ENCODE results near the gene ACSM2A. TPM values are rescaled to one million over a fixed set of nuclear protein-coding genes. Genes with fewer than 3 reads are reported as not detected.
"Not testable (repeated sequence)": the region's sequence is repeated elsewhere in the genome, so short reads cannot be mapped to it uniquely, and the experiment has no call there.

Gene ACSM2A
- total RNA-seq, 1 donor from 2014 or later = not detected

DNA sequence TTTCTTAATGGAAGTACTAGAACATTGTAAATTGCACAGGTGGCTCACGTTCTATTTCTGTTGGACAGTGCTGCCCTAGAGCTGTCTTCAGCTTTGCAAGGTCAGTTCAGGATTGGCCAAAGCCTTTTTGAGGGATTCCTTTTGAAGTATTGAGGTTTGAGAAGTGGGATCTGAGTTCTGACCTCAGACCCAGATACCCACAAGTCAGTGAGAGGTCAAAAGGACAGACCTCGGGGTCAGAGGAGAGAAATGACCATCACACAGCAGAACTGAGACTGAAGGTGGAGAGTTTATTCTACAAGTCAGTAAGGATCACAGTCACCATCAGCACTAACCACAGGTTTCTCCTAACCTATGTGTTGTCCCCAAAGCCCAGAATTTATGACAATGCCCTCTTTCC lies 40.3 kb upstream of the ACSM2A start:
- Histone ChIP-seq H3K36me3 (no peaks in the 10 kb centered on the region), H3K4me1 (peaks cover 12% of the 10 kb centered on the region), H3K9me3 (no peaks in the 10 kb centered on the region), H3K27me3 (no peaks in the 10 kb centered on the region), H3K27ac (no peak overlapping the region), H3K4me3 (no peak overlapping the region)
- intact Hi-C loops (cut with DNase I) = no loop called here
- no peak for DNase-seq (ENCODE audit: extremely low spot score in 2 of 2)
- no peak for TF ChIP-seq CTCF (IDR thresholded peaks at IDR 0.05)
- TF ChIP-seq POLR2A (IDR thresholded peaks at IDR 0.05) = no peak
- no peak for TF ChIP-seq POLR2AphosphoS5 (IDR thresholded peaks at IDR 0.05; ENCODE audit: insufficient read depth in 1 of 2, low read depth in 1 of 2)

DNA sequence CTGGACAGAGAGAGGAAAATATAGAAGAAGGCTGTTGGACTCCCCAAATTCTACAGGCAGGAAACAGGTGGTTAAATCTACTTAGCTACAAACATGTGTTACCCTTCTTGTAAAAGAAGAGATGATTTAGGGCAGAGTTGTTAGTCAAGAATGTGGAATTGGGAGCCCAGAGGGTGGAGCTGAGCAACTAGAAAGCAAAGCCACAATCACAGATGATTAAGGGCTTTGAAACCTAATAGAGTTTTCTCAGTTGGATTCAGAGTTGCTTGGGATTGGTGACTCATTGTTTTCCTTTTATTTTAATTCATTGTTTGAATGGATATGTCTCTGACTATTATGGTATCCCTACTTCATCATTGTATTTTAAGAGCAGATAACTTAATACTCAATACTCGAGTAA lies 35.8 kb upstream of the ACSM2A start:
- intact Hi-C loops (cut with DNase I) = no loop called here
- no peak overlapping the region for H3K27ac ChIP-seq
- TF ChIP-seq CTCF (IDR thresholded peaks at IDR 0.05) = no peak
- TF ChIP-seq POLR2A (IDR thresholded peaks at IDR 0.05) = no peak
- TF ChIP-seq POLR2AphosphoS5 (IDR thresholded peaks at IDR 0.05; ENCODE audit: insufficient read depth in 1 of 2, low read depth in 1 of 2) = peak in 1 of 2 donors; percentile 8
- no peaks in the 10 kb centered on the region for H3K9me3 ChIP-seq
- no peaks in the 10 kb centered on the region for H3K36me3 ChIP-seq
- DNase-seq (ENCODE audit: extremely low spot score in 2 of 2) = no peak
- no peaks in the 10 kb centered on the region for H3K4me1 ChIP-seq
- no peaks in the 10 kb centered on the region for H3K27me3 ChIP-seq
- H3K4me3 ChIP-seq = no peak overlapping the region

GRCh38 chr16:20419093-20419492 lies 32.2 kb upstream of the ACSM2A start:
- H3K4me1 ChIP-seq; DNase-seq (ENCODE audit: extremely low spot score in 2 of 2); H3K9me3 ChIP-seq; H3K27me3 ChIP-seq; H3K4me3 ChIP-seq; H3K36me3 ChIP-seq; intact Hi-C loops (cut with DNase I); H3K27ac ChIP-seq: not testable (repeated sequence)

- H3K27me3 ChIP-seq; DNase-seq (ENCODE audit: extremely low spot score in 2 of 2); H3K36me3 ChIP-seq; H3K27ac ChIP-seq; intact Hi-C loops (cut with DNase I); H3K4me3 ChIP-seq; H3K9me3 ChIP-seq; H3K4me1 ChIP-seq: not testable (repeated sequence)
Measured at GRCh38 chr16:20421748-20422147, 29.6 kb upstream of the ACSM2A start.

DNA sequence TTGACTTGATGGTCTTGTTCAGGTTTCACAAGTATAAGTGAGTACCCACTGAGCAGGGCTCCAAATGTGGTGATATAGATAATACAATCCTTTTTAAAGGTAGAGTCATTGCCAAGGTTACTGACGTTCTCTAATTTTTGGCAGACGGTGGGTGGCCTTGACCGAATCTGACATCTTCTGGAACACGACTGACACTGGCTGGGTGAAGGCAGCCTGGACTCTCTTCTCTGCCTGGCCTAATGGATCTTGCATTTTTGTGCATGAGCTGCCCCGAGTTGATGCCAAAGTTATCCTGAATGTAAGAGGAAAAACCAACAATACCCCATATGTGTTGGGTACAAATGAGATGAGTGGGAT lies 27.6 kb upstream of the ACSM2A start:
- H3K36me3 ChIP-seq; H3K4me1 ChIP-seq; H3K9me3 ChIP-seq; intact Hi-C loops (cut with DNase I); DNase-seq (ENCODE audit: extremely low spot score in 2 of 2); H3K27me3 ChIP-seq; H3K4me3 ChIP-seq; H3K27ac ChIP-seq: not testable (repeated sequence)

- Histone ChIP-seq H3K4me3 (no peak overlapping the region), H3K4me1 (no peaks in the 10 kb centered on the region), H3K27ac (no peak overlapping the region), H3K27me3 (no peaks in the 10 kb centered on the region), H3K36me3 (no peaks in the 10 kb centered on the region), H3K9me3 (no peaks in the 10 kb centered on the region)
- intact Hi-C loops (cut with DNase I) = no loop called here
- DNase-seq (ENCODE audit: extremely low spot score in 2 of 2) = no peak
- TF ChIP-seq POLR2AphosphoS5 (IDR thresholded peaks at IDR 0.05; ENCODE audit: insufficient read depth in 1 of 2, low read depth in 1 of 2) = no peak
- TF ChIP-seq POLR2A (IDR thresholded peaks at IDR 0.05) = no peak
- TF ChIP-seq CTCF (IDR thresholded peaks at IDR 0.05) = no peak
Measured at GRCh38 chr16:20424129-20424866, 27.0 kb upstream of the ACSM2A start.

DNA sequence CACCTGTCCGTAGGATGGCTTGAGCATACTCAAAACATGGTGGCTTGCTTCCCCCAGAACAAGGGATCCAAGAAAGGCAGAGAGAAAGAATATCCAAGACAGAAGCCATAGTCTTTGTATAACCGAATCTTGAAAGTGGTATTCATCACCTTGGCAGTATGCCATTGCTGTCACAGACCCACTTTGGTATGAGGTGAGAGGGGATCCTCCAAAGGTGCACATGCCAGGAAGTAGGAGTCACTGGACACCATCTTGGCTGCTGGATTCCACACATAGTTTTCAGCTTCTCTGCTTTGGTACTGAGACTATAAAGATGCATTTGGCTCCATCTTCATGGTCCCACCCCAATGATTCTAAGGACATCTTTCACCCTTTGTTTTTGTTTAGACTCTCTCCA lies 23.9 kb upstream of the ACSM2A start:
- H3K4me3 ChIP-seq; H3K27me3 ChIP-seq; H3K9me3 ChIP-seq; intact Hi-C loops (cut with DNase I); DNase-seq (ENCODE audit: extremely low spot score in 2 of 2); H3K4me1 ChIP-seq; H3K36me3 ChIP-seq; H3K27ac ChIP-seq: not testable (repeated sequence)

DNA sequence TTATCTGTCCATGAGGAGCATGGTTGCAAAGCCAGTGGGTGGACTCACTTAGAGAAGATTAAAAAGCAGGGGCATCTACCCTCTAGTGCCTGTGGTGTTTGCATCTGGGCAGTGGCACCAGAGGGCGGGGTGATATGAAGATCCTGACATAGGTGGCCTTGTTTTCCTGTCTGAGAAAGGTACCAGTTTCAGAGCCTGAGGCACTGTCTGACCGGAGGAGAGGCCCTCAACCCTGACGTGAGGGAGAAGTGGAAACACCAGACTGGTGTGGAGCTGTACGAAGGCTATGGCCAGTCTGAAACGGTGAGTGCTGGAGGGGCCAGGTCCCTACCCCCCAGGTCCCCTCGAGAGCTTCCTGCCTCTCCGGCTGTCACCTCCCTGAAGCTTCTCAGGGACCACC lies 21.8 kb upstream of the ACSM2A start:
- DNase-seq (ENCODE audit: extremely low spot score in 2 of 2); H3K4me3 ChIP-seq; H3K27ac ChIP-seq; H3K36me3 ChIP-seq; H3K27me3 ChIP-seq; H3K9me3 ChIP-seq; intact Hi-C loops (cut with DNase I); H3K4me1 ChIP-seq: not testable (repeated sequence)

GRCh38 chr16:20430480-20430879 lies 20.8 kb upstream of the ACSM2A start:
- H3K36me3 ChIP-seq; H3K4me3 ChIP-seq; H3K4me1 ChIP-seq; H3K27ac ChIP-seq; DNase-seq (ENCODE audit: extremely low spot score in 2 of 2); H3K27me3 ChIP-seq; intact Hi-C loops (cut with DNase I); H3K9me3 ChIP-seq: not testable (repeated sequence)
